Measurements from ENCODE around the gene SDHB.
"Not testable (repeated sequence)": the region's sequence is repeated elsewhere in the genome, so short reads cannot be mapped to it uniquely, and the experiment has no call there.

SDHB gene

DNA sequence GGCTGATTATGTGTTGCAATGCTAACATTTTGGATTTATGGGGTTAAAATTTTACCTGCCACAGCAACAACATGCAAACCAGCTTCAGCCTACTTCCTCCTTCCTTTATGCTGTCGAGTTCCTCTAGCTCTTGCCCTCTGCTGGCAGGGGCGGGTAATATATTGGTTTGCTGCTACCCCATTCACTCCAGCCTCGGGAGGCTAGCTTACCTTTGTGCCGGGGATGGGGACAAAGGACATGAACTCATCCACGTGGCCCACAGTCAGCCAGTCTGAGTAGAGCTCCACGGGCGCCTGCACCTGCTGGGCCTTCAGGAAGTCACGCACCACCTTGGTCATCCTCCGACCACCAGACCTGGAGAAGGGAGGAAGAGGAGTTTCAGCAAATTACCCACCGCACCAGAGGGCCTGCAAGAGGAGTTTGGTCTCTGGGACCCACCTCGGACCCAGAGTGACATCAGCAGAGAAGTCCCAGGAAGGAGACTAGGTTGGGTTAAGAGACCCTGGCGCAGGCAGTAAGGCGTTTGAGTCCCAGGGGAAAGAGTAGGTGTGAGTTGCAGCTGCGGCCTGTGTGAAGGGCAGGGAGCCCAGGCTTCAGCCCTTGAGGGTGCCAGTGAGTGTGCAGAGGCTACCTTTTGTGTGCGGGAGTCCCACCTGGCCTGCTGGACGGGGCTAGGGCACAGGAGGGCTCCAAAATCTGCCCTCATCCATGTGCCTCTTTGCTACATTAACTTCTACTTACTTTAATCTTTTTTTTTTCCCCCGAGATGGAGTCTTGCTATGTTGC is 21.8 kb upstream of the SDHB start:
- no peak for ATAC-seq

DNA sequence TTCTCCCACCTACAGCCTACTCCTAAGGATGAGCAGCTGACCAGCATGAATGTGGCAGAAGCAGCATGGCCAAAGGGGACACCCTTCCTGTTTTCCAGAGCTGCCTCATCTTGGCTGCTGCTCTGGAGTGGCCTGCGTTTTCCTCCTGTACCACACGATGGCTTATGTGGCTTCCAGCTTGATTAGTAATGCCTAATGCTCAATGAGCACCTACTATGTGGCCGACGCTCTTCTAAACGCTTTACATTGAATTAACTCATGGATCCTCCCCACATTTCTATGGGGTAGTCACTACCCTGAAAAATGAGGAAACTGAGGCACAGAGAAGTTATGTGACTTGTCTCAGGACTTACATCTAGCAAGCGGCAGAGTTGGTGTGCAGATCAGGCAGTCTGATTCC is 18.0 kb upstream of the SDHB start:
- ATAC-seq: no peak

- no peak for ATAC-seq
Observed at GRCh38 chr1:17070163-17070525, 16.3 kb upstream of the SDHB start.

GRCh38 chr1:17069452-17070162 is 15.8 kb upstream of the SDHB start:
- no peak for ATAC-seq

DNA sequence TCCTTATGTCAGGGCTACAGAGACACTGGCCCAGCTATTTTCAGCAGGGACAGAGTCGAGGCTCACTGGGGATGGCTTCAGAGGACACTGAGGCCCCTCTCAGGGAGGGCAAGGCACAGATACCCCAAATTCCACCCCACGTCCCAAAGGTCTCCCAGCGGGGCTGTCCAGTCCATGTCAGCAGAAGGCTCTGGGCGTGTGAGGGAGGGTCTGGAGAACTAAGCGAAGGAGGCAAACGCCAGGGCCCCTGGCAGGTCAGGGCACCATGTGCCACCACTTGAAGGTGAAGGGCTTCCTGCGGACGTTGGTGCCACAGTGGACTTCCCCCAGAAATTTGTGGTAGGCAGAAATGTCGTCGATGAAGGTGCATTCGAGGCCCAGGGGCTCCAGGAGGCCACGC is 15.0 kb upstream of the SDHB start:
- no peak for ATAC-seq

- no peak for ATAC-seq
Observed at GRCh38 chr1:17067465-17068240, 13.8 kb upstream of the SDHB start.

DNA sequence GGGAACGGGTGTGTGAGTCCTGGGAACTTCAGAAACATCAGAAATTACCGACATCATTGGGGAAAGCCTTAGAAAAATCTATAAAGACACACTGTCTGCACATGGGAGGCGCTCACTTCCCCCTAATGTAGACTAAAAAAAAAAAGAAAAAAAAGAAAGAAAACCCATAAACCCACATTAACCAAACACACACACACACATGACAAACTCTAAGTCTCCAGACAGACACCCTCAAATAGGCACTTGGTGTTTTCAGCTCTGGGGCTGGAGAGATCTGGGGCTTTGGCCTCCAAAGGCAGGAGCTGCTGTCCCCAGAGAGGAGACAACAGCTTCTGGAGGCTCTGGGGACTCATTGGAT is 13.2 kb upstream of the SDHB start:
- no peak for ATAC-seq

DNA sequence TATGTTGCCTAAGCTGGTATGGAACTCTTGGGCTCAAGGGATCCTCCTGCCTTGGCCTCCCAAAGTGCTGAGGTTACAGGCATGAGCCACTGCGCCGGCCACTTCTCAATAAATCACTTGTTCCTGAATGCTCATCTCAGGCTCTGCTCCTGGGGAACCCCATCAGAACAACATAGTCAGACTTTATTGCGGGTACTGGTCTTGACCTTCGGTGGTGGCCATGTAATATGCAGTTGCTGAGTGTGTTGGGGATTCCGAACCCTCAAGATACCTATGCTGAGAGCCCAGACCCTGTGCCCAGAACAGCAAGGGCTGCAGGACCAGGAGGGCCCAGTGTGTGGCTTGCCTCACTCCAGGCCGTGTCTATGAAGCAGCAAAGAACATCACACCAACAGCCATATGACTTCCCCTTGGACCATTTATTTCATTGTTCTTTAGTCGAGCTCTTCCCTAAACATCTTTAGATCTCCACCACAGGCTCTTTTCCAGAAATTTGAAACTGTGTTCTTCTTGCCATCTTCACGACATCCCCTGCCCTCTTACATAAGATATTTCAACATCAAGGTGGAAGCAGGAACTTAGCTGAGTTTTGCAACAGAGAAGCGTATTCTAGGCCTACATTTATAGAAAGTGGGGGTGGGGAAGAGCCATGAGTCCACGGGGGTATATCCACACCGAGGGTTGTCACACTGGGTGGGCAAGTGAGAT is 12.7 kb upstream of the SDHB start:
- no peak for ATAC-seq

- ATAC-seq: no peak
Observed at GRCh38 chr1:17065666-17066065, 11.8 kb upstream of the SDHB start.

DNA sequence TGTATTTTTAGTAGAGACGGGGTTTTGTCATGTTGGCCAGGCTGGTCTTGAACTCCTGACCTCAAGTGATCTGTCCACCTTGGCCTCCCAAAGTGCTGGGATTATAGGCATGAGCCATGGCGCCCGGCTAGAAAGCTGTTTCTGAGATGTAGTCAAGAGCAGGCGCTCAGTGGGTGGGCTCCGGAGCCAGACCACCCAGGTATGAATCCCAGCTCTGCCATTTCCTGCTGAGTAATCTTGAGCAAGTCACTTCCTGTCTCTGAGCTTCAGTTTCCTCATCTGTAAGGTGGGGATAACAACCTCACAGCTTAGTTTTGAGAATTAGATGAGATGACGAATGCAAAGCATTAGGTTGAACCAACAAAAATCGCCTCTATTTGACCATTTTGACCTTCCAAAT is 8.9 kb upstream of the SDHB start:
- ATAC-seq: not testable (repeated sequence)

- ATAC-seq: no peak
Observed at GRCh38 chr1:17061892-17062291, 8.1 kb upstream of the SDHB start.

DNA sequence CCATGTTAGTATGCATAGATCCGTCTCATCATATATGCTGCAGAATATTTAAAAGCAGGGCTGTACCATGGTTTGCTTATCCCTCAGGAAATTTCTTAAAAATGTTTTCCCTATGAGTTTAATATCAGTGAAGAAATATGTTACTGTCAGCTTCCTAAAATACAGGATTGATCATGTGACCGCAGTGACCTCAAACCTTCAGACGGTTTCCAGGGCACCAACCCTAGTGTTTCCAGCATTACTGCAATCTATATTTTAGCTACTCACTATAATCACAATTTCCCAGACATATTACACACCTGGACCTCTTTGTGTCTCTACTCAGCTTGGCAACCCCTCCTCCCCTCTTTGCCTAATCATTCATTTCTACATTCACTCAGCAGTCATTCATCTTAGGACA is 7.7 kb upstream of the SDHB start:
- no peak for ATAC-seq

GRCh38 chr1:17060306-17060749 is 6.5 kb upstream of the SDHB start:
- no peak for ATAC-seq

GRCh38 chr1:17059391-17060305 is 5.8 kb upstream of the SDHB start:
- ATAC-seq: peak; percentile 44 to 68

GRCh38 chr1:17056551-17056950 is 2.7 kb upstream of the SDHB start:
- ATAC-seq: no peak

DNA sequence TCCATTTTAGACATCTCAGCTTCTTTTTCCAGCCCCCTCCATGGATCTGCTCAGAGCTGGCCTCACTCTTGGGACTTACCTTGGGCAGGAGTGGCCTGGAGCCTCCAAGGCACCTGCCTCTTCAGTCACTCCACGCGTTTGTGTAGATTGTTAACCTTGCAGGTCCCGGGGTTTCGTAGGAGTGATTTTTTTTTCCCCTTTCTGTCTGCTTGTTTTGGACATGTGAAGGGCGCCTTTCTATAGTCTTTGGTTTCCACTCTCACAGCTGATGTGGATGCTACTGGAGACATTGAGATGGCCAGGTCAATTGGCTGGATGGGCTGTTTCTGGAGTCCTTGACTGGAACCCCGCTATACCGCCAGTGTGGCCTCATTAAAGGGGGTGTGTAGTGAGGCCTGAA is 2.0 kb upstream of the SDHB start:
- ATAC-seq: no peak

DNA sequence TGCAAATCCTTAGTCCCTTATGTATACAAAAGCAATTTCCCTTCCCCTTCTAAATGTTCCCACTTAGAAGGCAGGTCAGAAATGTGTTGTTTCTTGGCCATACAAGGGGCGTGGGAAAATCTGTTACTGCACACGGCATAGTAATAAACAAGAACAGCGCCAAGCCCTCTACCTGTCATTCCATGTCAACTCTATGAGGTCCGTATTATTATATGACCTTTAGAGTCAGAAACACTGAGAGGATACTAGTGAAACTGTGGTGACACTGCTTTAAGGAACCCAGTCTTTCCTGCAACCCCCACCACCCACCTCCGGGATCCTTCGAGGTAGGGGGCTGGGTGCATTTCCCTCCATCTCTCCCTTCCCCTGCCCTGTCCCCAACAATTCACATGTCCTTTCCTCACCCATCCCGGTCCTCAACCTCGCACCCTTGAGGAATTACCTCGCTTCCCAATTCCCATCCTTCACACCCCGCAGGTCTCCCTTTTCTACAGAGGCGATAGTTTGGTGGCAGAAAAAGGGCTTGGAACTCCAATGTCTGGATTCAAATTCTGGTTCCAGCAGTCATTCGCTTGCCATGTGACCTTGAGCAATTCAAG is 647 bp downstream of the SDHB start:
- ATAC-seq: no peak

DNA sequence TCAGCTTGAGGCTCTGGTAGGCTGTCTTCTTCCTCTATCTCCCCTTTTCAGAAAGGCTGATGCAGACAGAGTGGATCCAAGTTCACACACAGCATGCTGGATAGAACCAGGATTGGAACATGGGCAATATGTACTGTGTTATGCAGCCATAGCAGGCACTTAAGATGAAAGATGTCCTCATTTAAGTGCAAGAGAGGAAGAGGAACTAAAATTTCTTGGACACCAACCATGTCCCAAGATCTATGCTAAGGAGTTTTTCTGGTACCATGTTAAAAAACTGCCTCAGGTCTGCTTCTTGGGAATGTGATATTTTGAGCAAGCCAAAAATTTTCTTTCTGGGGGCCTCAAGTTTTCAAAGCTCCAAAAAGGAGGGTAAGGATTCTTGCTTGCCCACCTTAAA is 1.2 kb downstream of the SDHB start:
- no peak for ATAC-seq

- ATAC-seq: no peak
Observed at GRCh38 chr1:17052038-17052437, 1.8 kb downstream of the SDHB start.

DNA sequence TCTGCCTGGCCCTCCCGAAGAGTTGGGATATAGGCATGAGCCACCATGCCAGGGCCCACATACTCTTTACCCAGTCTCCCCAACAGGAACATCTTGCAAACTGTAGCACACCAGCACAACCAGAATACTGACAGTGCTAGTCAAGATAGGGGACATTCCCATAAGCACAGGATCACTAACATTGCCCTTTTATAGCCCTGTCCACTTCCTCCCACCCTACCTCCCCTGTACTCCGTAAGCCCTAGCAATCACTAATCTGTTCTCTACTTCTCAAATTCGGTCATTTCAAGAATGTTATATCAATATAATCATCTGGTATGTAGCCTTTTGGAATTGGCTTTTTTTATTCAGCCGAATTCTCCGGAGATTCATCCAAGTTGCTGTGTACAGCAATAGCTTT is 5.9 kb downstream of the SDHB start:
- ATAC-seq: no peak

- no peak for ATAC-seq
Observed at GRCh38 chr1:17046334-17046657, 7.5 kb downstream of the SDHB start.
